SK-N-SH treated with all-trans-retinoic acid at 6 μM for 48 hours (cell line): ENCODE measurements around the gene TRIL.

Source experiments
- ARNTL ChIP-seq: fragments of 450-650 bp; formaldehyde crosslinking; IDR thresholded peaks from 2 replicates; pipeline ENCODE4 v1.5.0; 2020; ENCODE audit warnings: low read depth, mild to moderate bottlenecking, moderate library complexity, borderline replicate concordance
- BACH2 ChIP-seq: fragments of 250-450 bp; sonication (Bioruptor Pico); IDR thresholded peaks from 2 replicates; pipeline ENCODE4 v1.9.0; 2021; ENCODE audit warnings: mild to moderate bottlenecking, borderline replicate concordance
- PPARA ChIP-seq: fragments of 250-450 bp; sonication (Bioruptor Pico); IDR thresholded peaks from 2 replicates; pipeline ENCODE4 v1.5.0; 2020; ENCODE audit warnings: mild to moderate bottlenecking, borderline replicate concordance
- RARB ChIP-seq: fragments of 250-450 bp; sonication (Bioruptor Pico); IDR thresholded peaks from 2 replicates; pipeline ENCODE4 v1.8.0; 2021; ENCODE audit warnings: mild to moderate bottlenecking, moderate library complexity
- TOX ChIP-seq: fragments of 250-450 bp; sonication (Bioruptor Pico); IDR thresholded peaks from 2 replicates; pipeline ENCODE4 v1.8.0; 2021; ENCODE audit warnings: mild to moderate bottlenecking, moderate library complexity, borderline replicate concordance
- ZNF8 ChIP-seq: fragments of 450-650 bp; formaldehyde crosslinking; IDR thresholded peaks from 2 replicates; pipeline ENCODE4 v1.5.0; 2020; ENCODE audit warnings: mild to moderate bottlenecking, moderate library complexity
- TF ChIP-seq, protein P1 (sequence below): fragments of 250-450 bp; sonication (Bioruptor Pico); IDR thresholded peaks from 2 replicates; pipeline ENCODE4 v1.5.1; 2020; ENCODE audit warnings: low read depth, mild to moderate bottlenecking, moderate library complexity
- TF ChIP-seq, protein P2 (sequence below): fragments of 250-450 bp; sonication (Bioruptor Pico); IDR thresholded peaks from 2 replicates; pipeline ENCODE4 v1.5.0; 2020; ENCODE audit warnings: mild to moderate bottlenecking, moderate library complexity

DNA sequence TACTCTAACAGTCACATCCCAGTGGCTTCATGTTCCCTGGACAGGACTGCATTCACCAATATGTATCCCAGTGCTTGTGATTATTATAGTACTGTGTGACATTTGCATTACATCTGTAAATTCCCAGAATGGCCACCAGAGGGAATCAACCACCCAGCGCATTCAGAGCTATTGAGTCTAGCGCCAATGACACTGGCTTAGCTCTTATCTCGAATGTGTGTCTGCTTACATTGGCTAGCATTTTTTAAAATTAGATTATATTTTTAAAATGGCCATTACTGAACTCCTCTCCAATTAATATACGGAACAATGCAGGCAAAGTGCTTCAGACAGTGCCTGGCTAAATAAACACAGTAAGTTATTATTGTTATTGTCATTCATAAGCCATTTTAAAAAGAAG, 36.3 kb downstream of the TRIL start:
- TF ChIP-seq TOX (CRISPR knock-in tag) (no peak), RARB (CRISPR knock-in tag) (no peak), PPARA (0 out of 2 replicates have a peak, but pooled peaks have one; percentile 59), ARNTL (CRISPR knock-in tag) (no peak; the same call in 1 of the 2 replicates), BACH2 (CRISPR knock-in tag) (no peak), ZNF8 (CRISPR knock-in tag) (no peak; the same call in 1 of the 2 replicates)
- TF ChIP-seq, protein P1, sequence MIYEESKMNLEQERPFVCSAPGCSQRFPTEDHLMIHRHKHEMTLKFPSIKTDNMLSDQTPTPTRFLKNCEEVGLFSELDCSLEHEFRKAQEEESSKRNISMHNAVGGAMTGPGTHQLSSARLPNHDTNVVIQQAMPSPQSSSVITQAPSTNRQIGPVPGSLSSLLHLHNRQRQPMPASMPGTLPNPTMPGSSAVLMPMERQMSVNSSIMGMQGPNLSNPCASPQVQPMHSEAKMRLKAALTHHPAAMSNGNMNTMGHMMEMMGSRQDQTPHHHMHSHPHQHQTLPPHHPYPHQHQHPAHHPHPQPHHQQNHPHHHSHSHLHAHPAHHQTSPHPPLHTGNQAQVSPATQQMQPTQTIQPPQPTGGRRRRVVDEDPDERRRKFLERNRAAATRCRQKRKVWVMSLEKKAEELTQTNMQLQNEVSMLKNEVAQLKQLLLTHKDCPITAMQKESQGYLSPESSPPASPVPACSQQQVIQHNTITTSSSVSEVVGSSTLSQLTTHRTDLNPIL (CRISPR knock-in tag) = peak; percentile 82
- TF ChIP-seq, protein P2, sequence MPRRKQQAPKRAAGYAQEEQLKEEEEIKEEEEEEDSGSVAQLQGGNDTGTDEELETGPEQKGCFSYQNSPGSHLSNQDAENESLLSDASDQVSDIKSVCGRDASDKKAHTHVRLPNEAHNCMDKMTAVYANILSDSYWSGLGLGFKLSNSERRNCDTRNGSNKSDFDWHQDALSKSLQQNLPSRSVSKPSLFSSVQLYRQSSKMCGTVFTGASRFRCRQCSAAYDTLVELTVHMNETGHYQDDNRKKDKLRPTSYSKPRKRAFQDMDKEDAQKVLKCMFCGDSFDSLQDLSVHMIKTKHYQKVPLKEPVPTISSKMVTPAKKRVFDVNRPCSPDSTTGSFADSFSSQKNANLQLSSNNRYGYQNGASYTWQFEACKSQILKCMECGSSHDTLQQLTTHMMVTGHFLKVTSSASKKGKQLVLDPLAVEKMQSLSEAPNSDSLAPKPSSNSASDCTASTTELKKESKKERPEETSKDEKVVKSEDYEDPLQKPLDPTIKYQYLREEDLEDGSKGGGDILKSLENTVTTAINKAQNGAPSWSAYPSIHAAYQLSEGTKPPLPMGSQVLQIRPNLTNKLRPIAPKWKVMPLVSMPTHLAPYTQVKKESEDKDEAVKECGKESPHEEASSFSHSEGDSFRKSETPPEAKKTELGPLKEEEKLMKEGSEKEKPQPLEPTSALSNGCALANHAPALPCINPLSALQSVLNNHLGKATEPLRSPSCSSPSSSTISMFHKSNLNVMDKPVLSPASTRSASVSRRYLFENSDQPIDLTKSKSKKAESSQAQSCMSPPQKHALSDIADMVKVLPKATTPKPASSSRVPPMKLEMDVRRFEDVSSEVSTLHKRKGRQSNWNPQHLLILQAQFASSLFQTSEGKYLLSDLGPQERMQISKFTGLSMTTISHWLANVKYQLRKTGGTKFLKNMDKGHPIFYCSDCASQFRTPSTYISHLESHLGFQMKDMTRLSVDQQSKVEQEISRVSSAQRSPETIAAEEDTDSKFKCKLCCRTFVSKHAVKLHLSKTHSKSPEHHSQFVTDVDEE (CRISPR knock-in tag) = peak; percentile 73; the same call in 1 of the 2 replicates
